22Rv1 (cell line): ENCODE data around the gene COG2.

Source experiments
- H3K27ac ChIP-seq: fragments of 450-650 bp; 2 replicates; pipeline ENCODE4 v1.5.1; 2017
- ZFX ChIP-seq: fragments of 450-650 bp; IDR thresholded peaks from 2 replicates; pipeline ENCODE4 v1.6.1; 2017; ENCODE audit warnings: antibody characterized with exemption, borderline replicate concordance
- TF ChIP-seq, protein P1 (sequence below): fragments of 450-650 bp; IDR thresholded peaks from 2 replicates; pipeline ENCODE4 v1.5.1; 2017; ENCODE audit warnings: mild to moderate bottlenecking

COG2 gene

DNA sequence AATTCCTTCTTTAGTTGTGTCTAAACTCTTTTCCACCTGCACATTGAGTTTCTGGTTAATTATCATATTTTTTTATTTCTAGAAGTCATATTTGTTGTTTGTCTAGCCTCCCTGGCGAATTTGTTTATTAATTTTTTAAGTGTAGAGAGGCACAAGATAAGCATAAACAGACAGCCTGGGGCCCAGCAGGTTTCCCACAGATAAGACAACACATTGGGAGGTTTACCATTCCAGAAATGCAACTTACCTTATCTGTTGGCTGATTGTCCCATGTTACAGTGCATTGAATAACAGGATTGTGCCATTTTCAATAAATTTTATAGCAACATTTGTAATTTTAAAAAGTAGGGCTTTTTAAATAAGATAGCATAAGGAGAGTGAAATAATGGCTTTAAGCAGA lies 34.9 kb downstream of the COG2 start:
- no peak overlapping the region for H3K27ac ChIP-seq
- no peak for TF ChIP-seq ZFX
- TF ChIP-seq, protein P1, sequence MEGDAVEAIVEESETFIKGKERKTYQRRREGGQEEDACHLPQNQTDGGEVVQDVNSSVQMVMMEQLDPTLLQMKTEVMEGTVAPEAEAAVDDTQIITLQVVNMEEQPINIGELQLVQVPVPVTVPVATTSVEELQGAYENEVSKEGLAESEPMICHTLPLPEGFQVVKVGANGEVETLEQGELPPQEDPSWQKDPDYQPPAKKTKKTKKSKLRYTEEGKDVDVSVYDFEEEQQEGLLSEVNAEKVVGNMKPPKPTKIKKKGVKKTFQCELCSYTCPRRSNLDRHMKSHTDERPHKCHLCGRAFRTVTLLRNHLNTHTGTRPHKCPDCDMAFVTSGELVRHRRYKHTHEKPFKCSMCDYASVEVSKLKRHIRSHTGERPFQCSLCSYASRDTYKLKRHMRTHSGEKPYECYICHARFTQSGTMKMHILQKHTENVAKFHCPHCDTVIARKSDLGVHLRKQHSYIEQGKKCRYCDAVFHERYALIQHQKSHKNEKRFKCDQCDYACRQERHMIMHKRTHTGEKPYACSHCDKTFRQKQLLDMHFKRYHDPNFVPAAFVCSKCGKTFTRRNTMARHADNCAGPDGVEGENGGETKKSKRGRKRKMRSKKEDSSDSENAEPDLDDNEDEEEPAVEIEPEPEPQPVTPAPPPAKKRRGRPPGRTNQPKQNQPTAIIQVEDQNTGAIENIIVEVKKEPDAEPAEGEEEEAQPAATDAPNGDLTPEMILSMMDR = no peak

DNA sequence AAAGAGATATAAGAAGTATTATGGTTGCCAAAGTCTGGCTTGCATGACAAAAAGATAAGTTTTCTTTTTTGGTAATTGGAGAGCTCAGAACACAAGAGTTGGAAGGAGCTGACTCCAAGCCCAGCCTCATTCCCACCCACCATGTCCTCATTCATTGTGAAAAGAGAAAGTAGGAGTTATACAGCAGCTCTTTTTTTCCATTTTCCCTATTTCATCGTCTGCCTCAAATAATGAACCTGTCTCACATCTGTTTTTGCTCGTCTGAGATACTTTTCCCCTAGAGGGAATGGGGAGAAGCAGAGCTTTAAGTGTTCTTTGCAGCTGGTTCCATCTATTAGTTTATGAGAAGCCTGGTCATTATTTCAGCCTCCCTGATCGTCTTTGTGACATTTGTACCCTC lies 36.9 kb downstream of the COG2 start:
- H3K27ac ChIP-seq = no peak overlapping the region
- TF ChIP-seq, protein P1 = no peak
- TF ChIP-seq ZFX = no peak

DNA sequence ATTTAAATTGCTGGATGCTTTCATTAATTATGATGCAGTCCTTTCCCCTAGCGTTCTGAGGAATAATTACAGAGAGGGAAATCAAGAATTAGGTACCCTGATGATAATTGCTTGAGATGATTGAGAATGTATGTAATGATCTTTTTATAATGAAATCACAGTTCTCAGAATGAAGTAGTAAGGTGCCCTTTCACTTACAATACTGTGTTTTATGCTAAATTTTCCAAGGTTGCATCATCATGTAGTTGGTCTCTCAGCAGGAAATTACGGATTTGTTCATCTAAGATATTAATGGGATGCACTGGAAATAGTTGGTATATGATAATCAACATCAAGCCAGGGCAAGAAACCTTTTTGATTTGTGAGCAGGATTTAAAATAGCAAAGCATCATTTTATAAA lies 37.5 kb downstream of the COG2 start:
- no peak overlapping the region for H3K27ac ChIP-seq
- TF ChIP-seq ZFX = no peak
- TF ChIP-seq, protein P1 = no peak

DNA sequence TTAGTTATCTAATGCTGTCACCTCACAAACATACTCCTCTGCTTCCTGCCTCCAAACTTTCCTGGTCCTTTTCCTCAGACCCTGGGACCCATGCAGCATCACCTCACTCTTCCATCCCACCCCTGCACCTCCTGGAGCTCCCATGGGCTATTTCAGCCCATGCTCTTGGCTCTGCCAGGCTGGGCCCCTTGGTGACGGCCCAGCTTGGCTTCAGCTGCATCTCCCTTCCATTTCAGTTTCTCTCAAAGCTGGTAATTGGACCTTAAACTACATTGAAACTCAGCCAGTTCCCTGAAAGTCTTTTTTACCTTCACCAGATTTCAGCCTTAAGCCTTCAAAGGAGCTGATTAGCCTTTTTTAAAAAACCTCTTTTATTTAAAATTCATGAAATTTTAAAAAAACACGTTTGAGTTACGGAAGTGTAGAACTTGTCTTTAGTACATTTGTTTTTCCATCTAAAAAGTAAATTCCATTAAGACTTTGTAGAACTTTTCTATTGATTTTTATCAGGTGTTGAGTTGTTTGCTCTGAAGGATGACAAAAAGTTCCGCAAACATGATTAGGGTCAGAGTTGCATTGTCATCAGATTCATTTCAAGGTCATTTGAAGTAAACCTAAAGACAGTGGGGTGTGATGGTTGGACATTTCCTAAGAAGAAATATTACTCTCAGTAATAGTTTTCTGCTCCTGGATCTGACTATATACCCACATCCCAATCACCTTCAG lies 38.2 kb downstream of the COG2 start:
- no peak for TF ChIP-seq ZFX
- TF ChIP-seq, protein P1 = no peak
- H3K27ac ChIP-seq = peak overlapping the region; percentile 2; the same call in 1 of the 2 replicates

DNA sequence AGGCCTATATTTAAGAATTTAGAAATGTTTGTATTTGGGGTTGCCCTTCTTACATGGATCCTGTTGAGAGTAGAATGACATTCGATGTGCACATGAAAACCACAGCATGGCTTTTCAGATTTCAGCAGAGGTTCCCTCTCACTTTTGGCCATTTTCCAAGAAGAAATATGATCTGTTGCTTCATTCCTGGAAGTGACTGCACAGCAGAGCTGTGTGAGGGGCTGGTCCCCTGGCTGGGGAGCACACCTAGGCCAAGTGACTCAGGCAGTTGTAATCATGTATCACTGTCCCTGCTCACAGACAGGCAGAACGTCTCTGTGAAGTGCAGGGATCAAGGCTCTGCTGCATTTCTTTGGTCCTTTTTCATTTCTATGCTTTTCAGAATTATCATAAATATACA lies 39.3 kb downstream of the COG2 start:
- H3K27ac ChIP-seq = peak overlapping the region; percentile 2; the same call in 1 of the 2 replicates
- TF ChIP-seq ZFX = no peak

DNA sequence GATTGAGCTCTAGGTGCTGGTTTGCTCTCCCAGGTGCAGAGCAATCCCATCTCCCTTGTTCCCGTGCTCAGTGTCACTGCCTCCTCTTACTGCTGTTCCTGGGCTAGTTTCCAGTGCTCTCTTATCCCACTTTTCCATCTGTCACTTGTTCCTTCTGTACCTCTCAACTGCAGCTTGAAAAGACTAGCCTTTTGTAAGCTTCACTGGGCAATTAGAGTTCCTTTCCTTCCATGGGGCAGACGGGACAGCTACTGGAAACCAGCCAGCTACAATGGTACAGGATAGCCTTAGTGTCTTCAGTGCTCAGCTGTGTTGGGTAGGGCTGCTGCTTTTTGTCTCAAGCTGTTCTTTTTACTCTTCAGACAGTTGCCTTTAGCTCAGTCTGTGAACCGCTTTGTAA lies 40.0 kb downstream of the COG2 start:
- H3K27ac ChIP-seq = no peak overlapping the region; the same call in 1 of the 2 replicates
- TF ChIP-seq, protein P1 = no peak
- TF ChIP-seq ZFX = no peak

DNA sequence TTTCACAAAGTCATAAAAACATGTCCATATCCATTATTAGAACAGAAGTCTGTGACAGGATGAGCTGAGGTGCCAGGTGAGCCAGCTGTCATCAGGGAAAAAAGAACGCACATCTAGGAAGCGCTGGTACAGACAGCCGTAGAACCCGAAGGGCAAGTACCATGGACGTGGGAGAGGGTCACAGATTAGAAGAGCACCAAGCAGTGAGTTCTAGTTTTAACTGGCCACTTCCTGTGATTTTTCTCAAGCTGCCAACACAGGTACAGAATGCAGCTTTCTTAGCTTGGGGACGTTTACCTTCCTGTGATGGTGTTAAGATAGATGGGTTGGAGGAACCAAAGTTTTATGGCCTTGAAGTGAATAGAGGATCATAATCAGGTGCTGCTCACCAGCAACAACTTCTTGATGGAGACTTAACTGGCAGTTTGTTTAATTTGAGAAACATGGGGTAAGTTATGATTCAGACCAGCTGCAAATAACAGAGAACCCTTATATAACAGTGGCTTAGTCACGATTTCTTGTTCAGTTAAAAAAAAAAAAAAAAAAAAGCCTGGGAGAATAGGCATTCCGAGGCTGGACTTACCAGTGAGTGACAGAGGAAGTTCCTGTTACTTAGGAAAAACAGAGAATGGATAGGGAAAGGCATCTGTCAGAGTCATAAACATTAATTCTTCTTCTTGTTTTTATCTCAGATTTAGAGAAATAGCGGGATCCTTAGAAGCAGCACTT lies 40.8 kb downstream of the COG2 start:
- TF ChIP-seq, protein P1 = no peak
- no peak for TF ChIP-seq ZFX
- no peak overlapping the region for H3K27ac ChIP-seq
